ENCODE measurements around the gene C4orf36. TPM values are rescaled to one million over a fixed set of nuclear protein-coding genes. Genes with fewer than 3 reads are reported as not detected.

C4orf36 gene
- total and polyA plus RNA-seq, 2 of the 8 experiments (the other 6 are each of a cell fraction or from before 2014, with no cell fraction given), result 1.2 to 1.5 TPM

GRCh38 chr4:86935566-86935852 is 43.3 kb upstream of the C4orf36 start:
- H2BK15ac ChIP-seq (ENCODE audit: low read length), result no peak overlapping the region; the same call in 1 of the 2 replicates
- H3K9me3 ChIP-seq (ENCODE audit: insufficient read depth in 2 of 2, low read depth in 1 of 2, low read length in 1 of 2), result no peaks in the 10 kb centered on the region
- H4K5ac ChIP-seq (ENCODE audit: insufficient read length, low read depth, low read length), result peak overlapping the region; percentile 78
- H2AK5ac ChIP-seq (ENCODE audit: low read depth, low read length), result no peak overlapping the region
- peak overlapping the region; percentile 63 for H4K91ac ChIP-seq (replicated peaks; ENCODE audit: insufficient read length, low read length)
- no peak overlapping the region for H2AFZ ChIP-seq (ENCODE audit: low read length)
- peak overlapping the region; percentile 77 to 81 for H3K4me2 ChIP-seq (ENCODE audit: insufficient read depth in 1 of 2, low read depth in 2 of 2, low read length in 2 of 2)
- no peaks in the 10 kb centered on the region for H3K36me3 ChIP-seq (ENCODE audit: control insufficient read depth in 2 of 4, insufficient read depth in 4 of 4, low read length in 3 of 4)
- peak overlapping the region; percentile 64 for H2BK12ac ChIP-seq (ENCODE audit: low read depth, low read length)
- peak in 1 of 2 experiments; percentile 55; a peak in 1 of 3 replicates for TF ChIP-seq POLR2A (IDR thresholded peaks at IDR 0.05; ENCODE audit: control extremely low read depth in 1 of 2, low read depth in 2 of 2, low read length in 2 of 2)
- TF ChIP-seq SIN3A (conservative IDR thresholded peaks at IDR 0.05 in 1 of 2, IDR thresholded peaks at IDR 0.05 in 1 of 2; ENCODE audit: low read depth in 1 of 2, low read length in 2 of 2), result 0 out of 4 replicates have a peak, but pooled peaks of 1 of the 2 experiments have one; percentile 3
- peak; percentile 62 for TF ChIP-seq TAF7 (optimal IDR thresholded peaks at IDR 0.05; ENCODE audit: borderline replicate concordance, low read depth, low read length)
- peak; percentile 85 for TF ChIP-seq CEBPB (IDR thresholded peaks at IDR 0.05; ENCODE audit: low read depth, low read length)
- TF ChIP-seq RAD21 (IDR thresholded peaks at IDR 0.05 in 1 of 2, conservative IDR thresholded peaks at IDR 0.05 in 1 of 2; ENCODE audit: low read depth in 2 of 2, low read length in 2 of 2), result no peak
- peaks cover 2% of the 10 kb centered on the region; the same call in 1 of the 2 replicates for H3K79me1 ChIP-seq (ENCODE audit: low read depth, low read length)
- peak overlapping the region; percentile 86 for H4K8ac ChIP-seq (ENCODE audit: extremely low read depth, insufficient read depth, low read length)
- peak overlapping the region; percentile 81 for H3K27ac ChIP-seq (ENCODE audit: low read depth, low read length)
- H3K4ac ChIP-seq (replicated peaks; ENCODE audit: insufficient read length, low read depth, low read length), result peak overlapping the region; percentile 69
- peak overlapping the region; percentile 67 to 88 (median 80) for H3K4me3 ChIP-seq (ENCODE audit: extremely low read depth in 1 of 4, insufficient read depth in 2 of 4, low read depth in 3 of 4, low read length in 4 of 4)
- H2BK20ac ChIP-seq (ENCODE audit: low read length), result no peak overlapping the region
- H3K27me3 ChIP-seq (replicated peaks in 1 of 4; ENCODE audit: control insufficient read depth in 3 of 4, extremely low read depth in 1 of 4, insufficient read depth in 3 of 4, low read length in 3 of 4), result no peaks in the 10 kb centered on the region
- 2% methylated on average over 14 of the region's 16 CpGs; no CpG with 5 or more reads in 1 of the 2 experiments for WGBS, 2 experiments (ENCODE audit: extremely low coverage in 1 of 2, insufficient coverage in 1 of 2, insufficient read length in 1 of 2, insufficient replicate concordance in 2 of 2, low coverage in 1 of 2, low lambda C conversion rate in 2 of 2, missing lambda C conversion rate in 1 of 2)
- H3K14ac ChIP-seq (ENCODE audit: insufficient read length), result no peak overlapping the region
- peaks cover 4% of the 10 kb centered on the region; the same call in 1 of the 2 replicates for H3K23me2 ChIP-seq (ENCODE audit: low read depth, low read length)
- peak overlapping the region; percentile 90 for H2BK5ac ChIP-seq (ENCODE audit: low read depth, low read length)
- H3K23ac ChIP-seq (ENCODE audit: insufficient read length), result no peak overlapping the region
- peak overlapping the region; percentile 91 for H3K18ac ChIP-seq (ENCODE audit: extremely low read depth, low read length)
- peak overlapping the region; percentile 72 to 85 (median 80) for H3K9ac ChIP-seq (replicated peaks in 1 of 4; ENCODE audit: extremely low read depth in 1 of 4, low read depth in 3 of 4, low read length in 3 of 4)
- H3K56ac ChIP-seq (replicated peaks; ENCODE audit: insufficient read length, low read depth, low read length), result peak overlapping the region; percentile 47
- H3K79me2 ChIP-seq (ENCODE audit: control insufficient read depth in 1 of 2, insufficient read depth in 2 of 2, low read length in 2 of 2), result peaks cover 23 to 45% of the 10 kb centered on the region in 2 experiments
- no peak for FAIRE-seq
- peaks cover 0 to 5% (median 3%) of the 10 kb centered on the region in 4 experiments; a peak in 3 of 7 replicates for H3K4me1 ChIP-seq (replicated peaks in 1 of 4; ENCODE audit: control insufficient read depth in 3 of 4, insufficient read depth in 4 of 4, low read length in 3 of 4)
- H4K20me1 ChIP-seq (replicated peaks in 1 of 2; ENCODE audit: control insufficient read depth in 1 of 2, insufficient read depth in 2 of 2, low read length in 2 of 2), result peaks cover 3 to 5% of the 10 kb centered on the region in 2 experiments
- ChIA-PET POLR2A (ENCODE audit: partially characterized antibody) (interaction anchor here (0.6 to 15.3 kb wide), 27 partner anchors 13 to 663 kb away, joined by 3 to 319 read pairs (median 4); partner anchors contain the start of gene KLHL8), CTCF (ENCODE audit: partially characterized antibody) (interaction anchor here (0.9 to 2.5 kb wide), 13 partner anchors 8 to 182 kb away, joined by 4 to 9 read pairs (median 5); no protein-coding TSS in a partner anchor)
- H2BK120ac ChIP-seq (replicated peaks; ENCODE audit: low read depth, low read length), result no peak overlapping the region
- DNase-seq (ENCODE audit: low read depth in 1 of 2, low spot score in 2 of 2), result no peak

All from H1 (cell line).